ENCODE results near the gene CARMIL1. TPM values are rescaled to one million over a fixed set of nuclear protein-coding genes. Genes with fewer than 3 reads are reported as not detected.

Gene CARMIL1
- total RNA-seq, 4 donors from 2014 or later, result 11.8 to 23.2 (median 17.1) TPM

GRCh38 chr6:25332655-25333071, 53.5 kb downstream of the CARMIL1 start:
- intact Hi-C loops (cut with DNase I; ENCODE audit: low total_unique reads), result no loop called here
- H3K27ac ChIP-seq, result no peak overlapping the region
- no peak for DNase-seq
- H3K9me3 ChIP-seq, result no peaks in the 10 kb centered on the region
- no peak overlapping the region for H3K4me3 ChIP-seq
- H3K36me3 ChIP-seq, result no peaks in the 10 kb centered on the region
- TF ChIP-seq POLR2A (IDR thresholded peaks at IDR 0.05) (no peak), CTCF (IDR thresholded peaks at IDR 0.05) (no peak)
- H3K27me3 ChIP-seq, result no peaks in the 10 kb centered on the region
- H3K4me1 ChIP-seq, result no peaks in the 10 kb centered on the region

- H3K4me1 ChIP-seq, result no peaks in the 10 kb centered on the region
- H3K36me3 ChIP-seq, result no peaks in the 10 kb centered on the region
- no peak for DNase-seq
- H3K27me3 ChIP-seq, result no peaks in the 10 kb centered on the region
- no peaks in the 10 kb centered on the region for H3K9me3 ChIP-seq
- no peak for TF ChIP-seq CTCF (IDR thresholded peaks at IDR 0.05)
- no peak for TF ChIP-seq POLR2A (IDR thresholded peaks at IDR 0.05)
- no peak overlapping the region for H3K4me3 ChIP-seq
- H3K27ac ChIP-seq, result no peak overlapping the region
- intact Hi-C loops (cut with DNase I; ENCODE audit: low total_unique reads), result no loop called here
Observed at GRCh38 chr6:25333471-25333870, 54.3 kb downstream of the CARMIL1 start.

- no peaks in the 10 kb centered on the region for H3K4me1 ChIP-seq
- no peaks in the 10 kb centered on the region for H3K36me3 ChIP-seq
- H3K27ac ChIP-seq, result no peak overlapping the region
- no peaks in the 10 kb centered on the region for H3K9me3 ChIP-seq
- no peak overlapping the region for H3K4me3 ChIP-seq
- no peaks in the 10 kb centered on the region for H3K27me3 ChIP-seq
- no peak for DNase-seq
- TF ChIP-seq CTCF (IDR thresholded peaks at IDR 0.05) (no peak), POLR2A (IDR thresholded peaks at IDR 0.05) (no peak)
- intact Hi-C loops (cut with DNase I; ENCODE audit: low total_unique reads), result no loop called here
Observed at GRCh38 chr6:25334793-25335192, 55.6 kb downstream of the CARMIL1 start.

GRCh38 chr6:25336996-25337395, 57.8 kb downstream of the CARMIL1 start:
- H3K4me1 ChIP-seq, result no peaks in the 10 kb centered on the region
- no peak for TF ChIP-seq CTCF (IDR thresholded peaks at IDR 0.05)
- intact Hi-C loops (cut with DNase I; ENCODE audit: low total_unique reads), result no loop called here
- no peaks in the 10 kb centered on the region for H3K36me3 ChIP-seq
- H3K9me3 ChIP-seq, result no peaks in the 10 kb centered on the region
- DNase-seq, result no peak
- H3K27me3 ChIP-seq, result no peaks in the 10 kb centered on the region
- H3K27ac ChIP-seq, result no peak overlapping the region
- H3K4me3 ChIP-seq, result no peak overlapping the region

- Histone ChIP-seq H3K36me3 (no peaks in the 10 kb centered on the region), H3K9me3 (no peaks in the 10 kb centered on the region), H3K27me3 (no peaks in the 10 kb centered on the region), H3K4me1 (no peaks in the 10 kb centered on the region), H3K27ac (no peak overlapping the region), H3K4me3 (no peak overlapping the region)
- no peak for DNase-seq
- TF ChIP-seq CTCF (IDR thresholded peaks at IDR 0.05) (no peak), POLR2A (IDR thresholded peaks at IDR 0.05) (no peak)
- intact Hi-C loops (cut with DNase I; ENCODE audit: low total_unique reads), result no loop called here
Observed at GRCh38 chr6:25337431-25337830, 58.3 kb downstream of the CARMIL1 start.
